SK-N-SH treated with all-trans-retinoic acid at 6 μM for 48 hours (cell line): ENCODE measurements around the gene TMEM141.
"Not testable (repeated sequence)": the region's sequence is repeated elsewhere in the genome, so short reads cannot be mapped to it uniquely, and the experiment has no call there.

Experiments
- ARNTL ChIP-seq: fragments of 450-650 bp; formaldehyde crosslinking; IDR thresholded peaks from 2 replicates; pipeline ENCODE4 v1.5.0; 2020; ENCODE audit warnings: low read depth, mild to moderate bottlenecking, moderate library complexity, borderline replicate concordance
- CREB5 ChIP-seq: fragments of 250-450 bp; sonication (Bioruptor Pico); IDR thresholded peaks from 2 replicates; pipeline ENCODE4 v1.5.1; 2020; ENCODE audit warnings: low read depth, mild to moderate bottlenecking, moderate library complexity
- ESRRG ChIP-seq: fragments of 250-450 bp; sonication (Bioruptor Pico); IDR thresholded peaks from 2 replicates; pipeline ENCODE4 v1.6.1; 2021; ENCODE audit warnings: mild to moderate bottlenecking
- PATZ1 ChIP-seq: fragments of 250-450 bp; sonication (Bioruptor Pico); IDR thresholded peaks from 2 replicates; pipeline ENCODE4 v1.8.0; 2020; ENCODE audit warnings: mild to moderate bottlenecking, moderate library complexity, borderline replicate concordance
- ZC3H10 ChIP-seq: fragments of 250-450 bp; sonication (Bioruptor Pico); IDR thresholded peaks from 2 replicates; pipeline ENCODE4 v1.5.1; 2021; ENCODE audit warnings: mild to moderate bottlenecking, moderate library complexity
- ZNF70 ChIP-seq: fragments of 450-650 bp; formaldehyde crosslinking; IDR thresholded peaks from 2 replicates; pipeline ENCODE4 v1.5.0; 2020; ENCODE audit warnings: mild to moderate bottlenecking, moderate library complexity

- TF ChIP-seq CREB5 (CRISPR knock-in tag); ZNF70; ZC3H10 (CRISPR knock-in tag); ESRRG (CRISPR knock-in tag); PATZ1; ARNTL: not testable (repeated sequence)
These were observed 5.7 kb downstream of the TMEM141 start for GRCh38 chr9:136796775-136797347.
